HG03060 (cell line): ENCODE data around the gene LAIR2.
"Not testable (repeated sequence)": the region's sequence is repeated elsewhere in the genome, so short reads cannot be mapped to it uniquely, and the experiment has no call there.

Source experiments
- ATAC-seq: cut with Tn5 transposase; IDR thresholded peaks from one replicate; pipeline ENCODE4 v1.9.1; 2021; ENCODE audit warnings: low read depth, moderate number of reproducible peaks; ENCODE audit not compliant: unreplicated experiment

LAIR2 gene

GRCh38 chr19:54464044-54464629, 38.5 kb upstream of the LAIR2 start:
- peak; percentile 51 for ATAC-seq

GRCh38 chr19:54464630-54465425, 37.8 kb upstream of the LAIR2 start:
- ATAC-seq, result peak; percentile 12

- no peak for ATAC-seq
These were observed 37.1 kb upstream of the LAIR2 start for GRCh38 chr19:54465426-54466109.

- ATAC-seq, result not testable (repeated sequence)
These were observed 36.5 kb upstream of the LAIR2 start for GRCh38 chr19:54466110-54466480.

- no peak for ATAC-seq
These were observed 33.1 kb upstream of the LAIR2 start for GRCh38 chr19:54469496-54469934.

- ATAC-seq, result no peak
These were observed 32.2 kb upstream of the LAIR2 start for GRCh38 chr19:54470276-54470887.

GRCh38 chr19:54470991-54471782, 31.4 kb upstream of the LAIR2 start:
- ATAC-seq, result no peak

- no peak for ATAC-seq
These were observed 29.4 kb upstream of the LAIR2 start, which contains the start of gene CDC42EP5 for GRCh38 chr19:54473071-54473891. CDC42EP5 (minus strand) TSS chr19:54473296; CDS start chr19:54465547, 7,749 bp downstream.

GRCh38 chr19:54473892-54474372, 28.7 kb upstream of the LAIR2 start:
- no peak for ATAC-seq

GRCh38 chr19:54475706-54476105, 26.9 kb upstream of the LAIR2 start:
- ATAC-seq, result no peak

GRCh38 chr19:54477650-54478049, 25.0 kb upstream of the LAIR2 start:
- no peak for ATAC-seq

- ATAC-seq, result no peak
These were observed 23.9 kb upstream of the LAIR2 start for GRCh38 chr19:54478677-54479266.

GRCh38 chr19:54480051-54480450, 22.6 kb upstream of the LAIR2 start:
- ATAC-seq, result no peak

- ATAC-seq, result no peak
These were observed 21.2 kb upstream of the LAIR2 start for GRCh38 chr19:54481326-54481930.

GRCh38 chr19:54482889-54483288, 19.7 kb upstream of the LAIR2 start:
- ATAC-seq, result no peak

- no peak for ATAC-seq
These were observed 18.2 kb upstream of the LAIR2 start for GRCh38 chr19:54484451-54484850.

GRCh38 chr19:54485851-54486250, 16.8 kb upstream of the LAIR2 start:
- ATAC-seq, result no peak

GRCh38 chr19:54489341-54489740, 13.3 kb upstream of the LAIR2 start:
- no peak for ATAC-seq
